ENCODE results near the gene ST7L. TPM values are rescaled to one million over a fixed set of nuclear protein-coding genes. Genes with fewer than 3 reads are reported as not detected.

The ST7L gene
- total RNA-seq, 4 donors from 2014 or later, result 13.8 to 25.2 (median 24.4) TPM

- TF ChIP-seq, protein P1, sequence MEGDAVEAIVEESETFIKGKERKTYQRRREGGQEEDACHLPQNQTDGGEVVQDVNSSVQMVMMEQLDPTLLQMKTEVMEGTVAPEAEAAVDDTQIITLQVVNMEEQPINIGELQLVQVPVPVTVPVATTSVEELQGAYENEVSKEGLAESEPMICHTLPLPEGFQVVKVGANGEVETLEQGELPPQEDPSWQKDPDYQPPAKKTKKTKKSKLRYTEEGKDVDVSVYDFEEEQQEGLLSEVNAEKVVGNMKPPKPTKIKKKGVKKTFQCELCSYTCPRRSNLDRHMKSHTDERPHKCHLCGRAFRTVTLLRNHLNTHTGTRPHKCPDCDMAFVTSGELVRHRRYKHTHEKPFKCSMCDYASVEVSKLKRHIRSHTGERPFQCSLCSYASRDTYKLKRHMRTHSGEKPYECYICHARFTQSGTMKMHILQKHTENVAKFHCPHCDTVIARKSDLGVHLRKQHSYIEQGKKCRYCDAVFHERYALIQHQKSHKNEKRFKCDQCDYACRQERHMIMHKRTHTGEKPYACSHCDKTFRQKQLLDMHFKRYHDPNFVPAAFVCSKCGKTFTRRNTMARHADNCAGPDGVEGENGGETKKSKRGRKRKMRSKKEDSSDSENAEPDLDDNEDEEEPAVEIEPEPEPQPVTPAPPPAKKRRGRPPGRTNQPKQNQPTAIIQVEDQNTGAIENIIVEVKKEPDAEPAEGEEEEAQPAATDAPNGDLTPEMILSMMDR (IDR thresholded peaks at IDR 0.05), result no peak
- no peak for TF ChIP-seq POLR2A (IDR thresholded peaks at IDR 0.05)
- intact Hi-C loops (cut with DNase I; ENCODE audit: low total_unique reads), result no loop called here
- H3K4me3 ChIP-seq (ENCODE audit: low read depth, poor library complexity, severe bottlenecking), result no peak overlapping the region
- DNase-seq (ENCODE audit: low spot score in 2 of 2), result no peak
- 56 to 68% methylated on average over 1 of the region's 1 CpG for WGBS, 2 donors
Observed at GRCh38 chr1:112638110-112638428, 19.1 kb upstream of the ST7L start.

- 63 to 70% methylated on average over 4 of the region's 4 CpGs for WGBS, 2 donors
- DNase-seq (ENCODE audit: low spot score in 2 of 2), result no peak
- TF ChIP-seq, protein P1 (IDR thresholded peaks at IDR 0.05), result no peak
- TF ChIP-seq POLR2A (IDR thresholded peaks at IDR 0.05), result no peak
- no peak overlapping the region for H3K4me3 ChIP-seq (ENCODE audit: low read depth, poor library complexity, severe bottlenecking)
- intact Hi-C loops (cut with DNase I; ENCODE audit: low total_unique reads), result no loop called here
Observed at GRCh38 chr1:112637254-112638109, 18.5 kb upstream of the ST7L start.

GRCh38 chr1:112636597-112637253, 17.8 kb upstream of the ST7L start:
- TF ChIP-seq, protein P1 (IDR thresholded peaks at IDR 0.05), result no peak
- no peak for TF ChIP-seq POLR2A (IDR thresholded peaks at IDR 0.05)
- intact Hi-C loops (cut with DNase I; ENCODE audit: low total_unique reads), result no loop called here
- DNase-seq (ENCODE audit: low spot score in 2 of 2), result no peak
- H3K4me3 ChIP-seq (ENCODE audit: low read depth, poor library complexity, severe bottlenecking), result no peak overlapping the region

- intact Hi-C loops (cut with DNase I; ENCODE audit: low total_unique reads), result no loop called here
- 81 to 82% methylated on average over 2 of the region's 2 CpGs for WGBS, 2 donors
- no peak overlapping the region for H3K4me3 ChIP-seq (ENCODE audit: low read depth, poor library complexity, severe bottlenecking)
- TF ChIP-seq, protein P1 (IDR thresholded peaks at IDR 0.05), result no peak
- TF ChIP-seq POLR2A (IDR thresholded peaks at IDR 0.05), result no peak
- no peak for DNase-seq (ENCODE audit: low spot score in 2 of 2)
Observed at GRCh38 chr1:112636056-112636455, 17.1 kb upstream of the ST7L start.

DNA sequence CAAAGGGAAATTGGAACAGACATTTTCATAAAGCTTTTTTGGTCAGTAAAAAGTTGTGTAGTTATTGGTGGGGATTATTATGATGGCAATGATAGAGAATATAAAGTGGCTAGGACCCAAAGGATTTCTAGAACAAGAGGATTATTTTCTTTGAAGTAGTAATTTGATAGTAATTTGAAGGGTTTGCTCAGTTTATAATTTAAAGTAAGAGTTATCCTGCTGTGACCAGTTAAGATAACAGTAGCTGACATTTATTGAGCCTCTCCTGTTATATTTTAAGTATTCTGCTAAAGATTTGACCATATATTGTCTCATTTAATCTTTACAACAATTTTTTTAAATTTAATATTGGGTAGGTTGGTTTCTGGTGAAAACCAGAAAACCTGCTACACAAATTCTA, 15.4 kb upstream of the ST7L start:
- intact Hi-C loops (cut with DNase I; ENCODE audit: low total_unique reads), result no loop called here
- H3K4me3 ChIP-seq (ENCODE audit: low read depth, poor library complexity, severe bottlenecking), result no peak overlapping the region
- TF ChIP-seq POLR2A (IDR thresholded peaks at IDR 0.05), result no peak
- no peak for DNase-seq (ENCODE audit: low spot score in 2 of 2)

GRCh38 chr1:112633628-112634027, 14.7 kb upstream of the ST7L start:
- no peak overlapping the region for H3K4me3 ChIP-seq (ENCODE audit: low read depth, poor library complexity, severe bottlenecking)
- intact Hi-C loops (cut with DNase I; ENCODE audit: low total_unique reads), result no loop called here
- DNase-seq (ENCODE audit: low spot score in 2 of 2), result no peak
- TF ChIP-seq, protein P1 (IDR thresholded peaks at IDR 0.05), result no peak
- 92 to 94% methylated on average over 2 of the region's 2 CpGs for WGBS, 2 donors

Data from lower leg skin (tissue), 4 donors.